ENCODE results near the gene ERLEC1. TPM values are rescaled to one million over a fixed set of nuclear protein-coding genes. Genes with fewer than 3 reads are reported as not detected.

Gene ERLEC1
- total and polyA plus RNA-seq, 7 donors = 23.4 to 69.2 (median 35.4) TPM

DNA sequence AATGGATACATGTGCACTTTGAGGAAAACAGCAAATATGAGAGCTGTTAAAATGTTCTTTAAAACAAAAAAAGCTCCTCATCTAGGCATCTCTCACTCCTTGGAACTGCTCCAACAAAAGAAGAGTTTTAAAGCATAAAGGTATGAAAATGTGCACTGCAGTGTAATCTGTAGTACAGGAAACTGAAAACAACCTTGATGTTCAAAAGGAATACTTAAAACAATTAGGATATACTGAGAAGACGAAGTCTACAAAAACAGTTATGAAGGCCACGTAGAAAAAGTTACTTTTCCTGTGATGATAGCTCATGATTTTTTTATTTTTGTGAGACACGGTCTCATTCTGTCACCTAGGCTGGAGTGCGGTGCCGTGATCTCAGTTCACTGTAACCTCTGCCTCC, 75.0 kb downstream of the ERLEC1 start:
- WGBS, 2 donors = 84 to 95% methylated on average over 5 of the region's 5 CpGs
- no peaks in the 10 kb centered on the region for H3K27me3 ChIP-seq
- intact Hi-C loops (cut with DNase I) = no loop called here
- H3K27ac ChIP-seq = no peak overlapping the region
- H3K36me3 ChIP-seq = peaks cover 0 to 34% (median 11%) of the 10 kb centered on the region in 4 donors
- H3K9me3 ChIP-seq = no peaks in the 10 kb centered on the region
- H3K4me3 ChIP-seq = no peak overlapping the region
- peaks cover 0 to 14% (median 12%) of the 10 kb centered on the region in 4 donors for H3K4me1 ChIP-seq
- TF ChIP-seq EP300 (IDR thresholded peaks at IDR 0.05) (no peak), POLR2AphosphoS5 (IDR thresholded peaks at IDR 0.05) (no peak), CTCF (IDR thresholded peaks at IDR 0.05) (no peak), POLR2A (IDR thresholded peaks at IDR 0.05) (no peak)
- no peak for DNase-seq

DNA sequence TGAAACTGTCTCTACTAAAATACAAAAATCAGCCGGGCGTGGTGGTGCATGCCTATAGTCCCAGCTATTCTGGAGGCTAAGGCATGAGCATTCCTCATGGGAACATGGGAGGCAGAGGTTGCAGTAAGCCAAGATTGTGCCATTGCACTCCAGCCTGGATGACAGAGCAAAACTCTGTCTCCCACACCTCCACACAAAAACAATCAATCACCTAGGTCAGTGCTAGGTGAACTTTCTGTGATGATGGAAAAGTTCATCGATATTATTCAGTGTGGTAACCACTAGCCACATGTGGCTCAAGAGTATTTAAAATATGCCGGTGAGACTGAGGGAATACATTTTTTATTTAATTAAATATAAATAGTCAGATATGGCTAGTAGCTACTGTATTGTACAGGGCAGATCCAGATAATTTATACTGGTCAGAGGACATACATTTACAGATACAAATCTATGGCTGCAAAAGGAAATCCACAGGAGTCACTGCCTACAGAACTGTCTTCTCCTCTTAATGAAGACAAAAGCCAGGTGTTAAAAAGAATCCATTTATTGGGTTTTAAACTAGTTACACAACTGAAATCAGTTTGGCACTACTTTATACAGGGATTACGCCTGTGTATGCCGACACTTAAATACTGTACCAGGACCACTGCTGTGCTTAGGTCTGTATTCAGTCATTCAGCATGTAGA, 76.8 kb downstream of the ERLEC1 start:
- no peak overlapping the region for H3K27ac ChIP-seq
- WGBS, 2 donors = 97 to 98% methylated on average over 6 of the region's 6 CpGs
- peaks cover 0 to 49% (median 20%) of the 10 kb centered on the region in 4 donors for H3K36me3 ChIP-seq
- TF ChIP-seq POLR2A (IDR thresholded peaks at IDR 0.05) (no peak), CTCF (IDR thresholded peaks at IDR 0.05) (no peak), POLR2AphosphoS5 (IDR thresholded peaks at IDR 0.05) (no peak), EP300 (IDR thresholded peaks at IDR 0.05) (no peak)
- no peaks in the 10 kb centered on the region for H3K9me3 ChIP-seq
- intact Hi-C loops (cut with DNase I) = no loop called here
- no peak overlapping the region for H3K4me3 ChIP-seq
- H3K27me3 ChIP-seq = no peaks in the 10 kb centered on the region
- no peak for DNase-seq
- peaks cover 0 to 14% (median 12%) of the 10 kb centered on the region in 4 donors for H3K4me1 ChIP-seq

DNA sequence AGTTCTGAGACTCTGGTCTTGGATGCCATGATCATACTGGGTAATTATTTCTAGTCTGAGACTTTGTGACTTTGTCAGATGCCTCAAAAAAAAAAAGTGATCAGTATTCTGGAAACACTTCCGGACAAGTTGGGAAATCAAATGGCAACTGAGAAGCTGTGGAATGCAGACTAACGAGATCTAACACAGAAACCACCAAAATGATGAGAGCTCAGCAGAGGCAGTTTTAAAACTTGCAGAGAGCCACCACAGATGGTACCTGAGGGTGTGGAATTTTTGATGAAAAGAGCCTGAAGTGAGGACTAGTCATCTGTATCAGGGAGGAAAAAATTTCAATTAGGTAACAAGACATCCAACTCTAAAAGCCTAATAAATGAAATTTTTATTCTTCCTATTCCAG, 78.4 kb downstream of the ERLEC1 start:
- Histone ChIP-seq H3K36me3 (peaks cover 6 to 63% (median 21%) of the 10 kb centered on the region in 4 donors), H3K27ac (no peak overlapping the region), H3K4me3 (no peak overlapping the region), H3K4me1 (peaks cover 0 to 2% (median 1%) of the 10 kb centered on the region in 4 donors), H3K27me3 (no peaks in the 10 kb centered on the region), H3K9me3 (no peaks in the 10 kb centered on the region)
- TF ChIP-seq EP300 (IDR thresholded peaks at IDR 0.05) = no peak
- TF ChIP-seq POLR2AphosphoS5 (IDR thresholded peaks at IDR 0.05) = no peak
- TF ChIP-seq POLR2A (IDR thresholded peaks at IDR 0.05) = no peak
- TF ChIP-seq CTCF (IDR thresholded peaks at IDR 0.05) = no peak
- DNase-seq = no peak
- 98% methylated on average over 2 of the region's 2 CpGs for WGBS, 2 donors
- intact Hi-C loops (cut with DNase I) = no loop called here

- Histone ChIP-seq H3K36me3 (peaks cover 6 to 69% (median 23%) of the 10 kb centered on the region in 4 donors), H3K9me3 (no peaks in the 10 kb centered on the region), H3K27me3 (no peaks in the 10 kb centered on the region), H3K4me3 (no peak overlapping the region), H3K27ac (no peak overlapping the region), H3K4me1 (no peaks in the 10 kb centered on the region)
- intact Hi-C loops (cut with DNase I) = no loop called here
- WGBS, 2 donors = 88 to 89% methylated on average over 5 of the region's 5 CpGs
- TF ChIP-seq EP300 (IDR thresholded peaks at IDR 0.05) (no peak), POLR2A (IDR thresholded peaks at IDR 0.05) (no peak), POLR2AphosphoS5 (IDR thresholded peaks at IDR 0.05) (no peak), CTCF (IDR thresholded peaks at IDR 0.05) (no peak)
- no peak for DNase-seq
Measured at GRCh38 chr2:53865962-53866361, 79.1 kb downstream of the ERLEC1 start.
